H4 (cell line): Measurements from ENCODE around the gene PALLD. TPM values are rescaled to one million over a fixed set of nuclear protein-coding genes. Genes with fewer than 3 reads are reported as not detected.

Source experiments
- DNase-seq: peaks from one replicate; pipeline ENCODE4 v3.0.0-alpha.2; 2015; ENCODE audit warnings: low spot score
- total RNA-seq: library from RNA; depleted of rRNA; stranded (reverse); fragments of >200 nt; shearing (Covaris generic); gene quantifications from 2 replicates; pipeline ENCODE4 v1.2.3, GENCODE V29; 2014; rRNA removed

The PALLD gene
- total RNA-seq, 1 experiment from 2014 or later = 82.3 TPM

GRCh38 chr4:168955674-168956073, 458.8 kb downstream of the PALLD start:
- DNase-seq = no peak

- DNase-seq = no peak
Measured at GRCh38 chr4:168960716-168961115, 463.9 kb downstream of the PALLD start.

- no peak for DNase-seq
Measured at GRCh38 chr4:168972596-168972995, 475.7 kb downstream of the PALLD start.

Other genes starting within 250 kb of the PALLD start
- gene DDX60, start 178.3 kb upstream of the PALLD start, total RNA-seq = 20.0 and 30.2 TPM in 2 replicates
- gene DDX60L, start 16.6 kb upstream of the PALLD start, total RNA-seq = 9.9 and 27.7 TPM in 2 replicates